ENCODE data around the gene DENND2D.

Gene DENND2D

GRCh38 chr1:111174070-111174469 lies 26.4 kb downstream of the DENND2D start:
- no peak for DNase-seq

- no peak for DNase-seq
Observed at GRCh38 chr1:111172463-111172862, 28.0 kb downstream of the DENND2D start.

- no peak for DNase-seq
Observed at GRCh38 chr1:111164151-111164550, 36.3 kb downstream of the DENND2D start.

- no peak for DNase-seq
Observed at GRCh38 chr1:111163363-111163762, 37.1 kb downstream of the DENND2D start.

DNA sequence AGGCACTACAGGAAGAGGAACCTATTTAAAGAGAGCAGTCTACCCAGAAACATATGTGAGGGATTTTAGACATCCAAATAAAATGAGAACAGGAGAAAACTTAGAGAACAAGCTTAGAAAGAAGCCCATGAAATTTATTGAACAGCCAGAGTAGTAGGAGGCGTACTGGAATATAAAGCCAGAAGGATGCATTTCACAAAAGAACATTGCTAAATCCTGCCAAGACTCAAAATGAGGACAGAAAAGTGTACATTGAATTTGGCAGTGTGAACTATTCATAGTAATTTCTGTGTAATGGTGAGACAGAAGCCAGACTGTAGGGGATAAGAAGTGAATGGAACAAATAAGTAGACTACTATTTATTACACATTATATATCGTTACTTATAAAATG lies 38.0 kb downstream of the DENND2D start:
- DNase-seq, result no peak

GRCh38 chr1:111161843-111162487 lies 38.5 kb downstream of the DENND2D start:
- DNase-seq, result no peak

- no peak for DNase-seq
Observed at GRCh38 chr1:111157431-111157830, 43.0 kb downstream of the DENND2D start.

DNA sequence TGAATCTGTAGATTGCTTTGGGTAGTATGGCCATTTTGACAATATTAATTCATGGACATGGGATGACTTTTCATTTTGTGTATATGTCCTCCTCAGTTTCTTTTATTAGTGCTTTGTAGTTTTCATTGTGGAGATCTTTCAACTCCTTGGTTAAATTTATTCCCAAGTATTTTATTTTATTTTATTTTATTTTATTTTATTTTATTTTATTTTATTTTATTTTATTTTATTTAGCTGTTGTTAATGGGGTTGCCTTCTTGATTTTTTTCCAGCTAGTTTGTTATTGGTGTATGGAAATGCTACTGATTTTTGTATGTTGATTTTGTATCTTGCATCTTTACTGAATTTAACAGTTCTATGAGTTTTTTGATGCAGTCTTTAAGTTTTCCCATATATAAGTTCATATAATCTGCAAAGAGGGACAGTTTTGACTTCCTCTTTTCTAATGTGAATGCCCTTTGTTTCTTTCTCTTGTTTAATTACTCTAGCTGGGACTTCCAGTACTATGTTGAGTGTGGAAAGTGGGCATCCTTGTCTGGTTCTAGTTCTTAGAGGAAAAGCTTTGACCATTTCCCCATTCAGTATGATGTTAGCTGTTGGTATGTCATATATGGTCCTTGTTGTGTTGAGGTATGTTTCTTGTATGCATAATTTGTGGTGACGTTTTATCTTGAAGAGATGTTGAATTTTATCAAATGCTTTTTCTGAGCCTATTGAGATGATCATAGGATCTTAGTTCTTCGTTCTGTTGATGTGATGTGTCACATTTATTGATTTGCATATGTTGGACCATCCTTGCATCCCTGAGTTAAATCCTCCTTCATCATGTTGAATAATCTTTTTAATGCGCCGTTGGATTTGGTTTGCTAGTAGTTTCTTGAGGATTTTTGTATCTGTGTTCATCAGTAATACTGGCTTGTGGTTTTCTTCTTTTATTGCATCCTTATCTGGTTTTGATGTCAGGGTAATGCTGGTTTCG lies 46.1 kb downstream of the DENND2D start:
- DNase-seq, result no peak

GRCh38 chr1:111151838-111152237 lies 48.6 kb downstream of the DENND2D start:
- no peak for DNase-seq

- no peak for DNase-seq
Observed at GRCh38 chr1:111148376-111148881, 52.0 kb downstream of the DENND2D start.

DNA sequence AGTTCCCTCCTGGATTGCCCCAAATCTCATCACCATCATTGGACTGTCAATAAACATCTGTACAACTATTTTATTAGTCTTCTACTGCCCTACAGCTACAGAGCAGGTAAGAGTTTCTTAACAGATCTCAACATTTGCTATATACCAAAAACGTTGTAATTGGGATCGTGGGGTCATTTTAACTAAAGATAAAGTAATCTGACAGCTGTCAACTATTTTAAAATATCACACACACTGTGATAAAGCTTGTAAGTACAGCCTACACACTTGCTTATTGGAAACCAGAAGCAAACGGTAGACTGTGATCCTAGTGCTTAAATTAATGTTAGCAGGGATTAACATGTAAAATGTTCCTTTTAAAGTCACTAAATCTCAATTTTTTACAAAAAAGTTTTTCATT lies 52.5 kb downstream of the DENND2D start:
- no peak for DNase-seq

- DNase-seq, result no peak
Observed at GRCh38 chr1:111145963-111146768, 54.3 kb downstream of the DENND2D start.

DNA sequence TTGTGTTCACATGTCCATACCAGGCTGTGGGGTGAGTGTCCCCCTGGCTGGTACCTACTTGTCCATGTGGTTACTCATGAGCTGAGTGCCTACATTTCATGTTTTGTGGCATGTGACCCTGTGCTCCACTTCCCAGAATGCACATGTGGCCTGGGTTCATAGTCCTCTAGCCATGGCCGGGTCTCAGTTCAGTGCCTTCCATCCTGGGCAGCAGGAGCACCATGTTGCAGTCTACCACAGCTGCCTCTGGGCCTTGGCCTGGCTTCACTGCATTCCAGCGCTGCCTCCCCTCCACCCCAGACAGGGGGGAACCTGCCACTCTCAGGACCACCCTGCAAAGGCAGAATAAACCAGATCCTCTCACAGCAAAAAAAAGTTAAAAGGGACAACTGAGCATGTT lies 54.9 kb downstream of the DENND2D start:
- DNase-seq, result no peak

- DNase-seq, result no peak
Observed at GRCh38 chr1:111142356-111142975, 58.0 kb downstream of the DENND2D start.

- no peak for DNase-seq
Observed at GRCh38 chr1:111141245-111142220, 58.9 kb downstream of the DENND2D start.

DNA sequence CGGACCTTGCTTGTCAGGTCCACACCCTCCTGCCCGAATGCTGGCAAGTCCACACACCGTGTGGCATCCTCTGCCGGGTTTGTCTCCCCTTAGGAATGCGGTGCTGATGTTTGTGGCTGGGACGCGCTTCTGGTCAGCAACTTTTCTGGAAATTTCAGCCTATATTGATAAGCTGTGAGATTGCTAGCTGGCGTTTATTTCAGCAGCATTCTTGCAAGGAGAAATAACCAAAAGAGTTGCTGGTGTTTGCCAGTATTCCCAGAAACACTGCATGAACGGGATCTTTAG lies 59.8 kb downstream of the DENND2D start:
- DNase-seq, result no peak

DNA sequence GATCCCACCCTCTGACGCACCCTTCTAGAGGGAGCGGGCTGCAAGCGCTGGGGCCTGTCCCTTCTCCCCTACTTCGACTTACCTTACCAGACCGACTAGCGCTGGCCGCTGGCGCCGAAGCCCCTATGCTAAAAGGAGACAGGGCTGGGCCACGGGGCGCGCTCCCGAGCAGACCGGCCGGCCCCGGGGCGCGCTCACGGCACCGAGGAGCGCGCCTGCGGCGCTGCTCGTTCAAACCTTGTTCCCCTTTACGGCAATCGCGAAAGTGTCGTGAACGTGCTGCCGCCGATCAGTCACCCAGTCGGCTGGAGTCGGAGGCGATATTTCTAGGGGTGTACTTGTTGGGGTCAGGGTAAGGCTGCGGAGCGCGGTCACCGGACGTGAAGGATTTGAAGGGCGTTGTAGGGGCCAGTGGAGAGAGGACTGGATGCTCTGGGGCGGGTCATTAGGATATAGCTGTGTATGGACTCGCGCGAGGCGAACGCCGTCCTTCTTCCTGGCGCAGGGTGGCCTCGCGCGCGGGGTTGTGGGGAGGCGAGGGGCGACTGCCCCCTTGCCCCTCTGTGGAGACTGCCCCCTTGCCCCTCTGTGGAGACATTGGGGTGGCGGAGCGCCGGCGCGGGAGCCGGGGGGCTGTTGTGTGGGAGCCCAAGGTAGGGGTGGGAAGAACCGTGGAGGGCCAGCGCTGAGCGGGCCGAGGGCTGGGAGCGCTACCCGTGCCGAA lies 60.3 kb downstream of the DENND2D start, which contains the start of the genes CEPT1 and DRAM2:
Gene CEPT1, plus strand, starts transcription at position 268 of the 724 bp plus-strand sequence. CDS start 7,492 bp downstream, outside the sequence.
Gene DRAM2, minus strand, starts transcription at position 138 of the 724 bp plus-strand sequence. CDS start 8,539 bp downstream, outside the sequence.
- DNase-seq, result peak; percentile 61

- no peak for DNase-seq
Observed at GRCh38 chr1:111139324-111139955, 61.0 kb downstream of the DENND2D start.
